T-helper 1 cell treated with Interleukin-12 subunit alpha and Interleukin-12 subunit beta and Interleukin-4 antibody, amounts not matched to agents 30 ng/mL and 1 ng/mL, for 36 hours (primary cell): ENCODE data around the gene PDCD1. TPM values are rescaled to one million over a fixed set of nuclear protein-coding genes. Genes with fewer than 3 reads are reported as not detected.

Source experiments
- intact Hi-C: fragments of 100-400 bp; cut with micrococcal nuclease; formaldehyde crosslinking; loops from one replicate; pipeline ENCODE4 v1.15.1; 2024
- total RNA-seq: library from RNA; stranded (reverse); gene quantifications from 2 replicates; pipeline ENCODE4 v1.2.3, GENCODE V29; 2022

The PDCD1 gene
- total RNA-seq, 1 donor from 2014 or later = 7.8 TPM

GRCh38 chr2:241865957-241866789, 7.5 kb upstream of the PDCD1 start:
- intact Hi-C loops = loop anchor here (10.0 kb wide), 1 partner anchor 421 kb away; no protein-coding TSS in a partner anchor

- intact Hi-C loops = loop anchor here (10.0 kb wide), 1 partner anchor 421 kb away; no protein-coding TSS in a partner anchor
Measured at GRCh38 chr2:241865416-241865956, 6.8 kb upstream of the PDCD1 start.

- intact Hi-C loops = loop anchor here (10.0 kb wide), 1 partner anchor 420 kb away; no protein-coding TSS in a partner anchor
Measured at GRCh38 chr2:241864850-241865213, 6.1 kb upstream of the PDCD1 start.

- intact Hi-C loops = loop anchor here (10.0 kb wide), 1 partner anchor 420 kb away; no protein-coding TSS in a partner anchor
Measured at GRCh38 chr2:241864168-241864849, 5.6 kb upstream of the PDCD1 start.

- intact Hi-C loops = loop anchor here (10.0 kb wide), 1 partner anchor 419 kb away; no protein-coding TSS in a partner anchor
Measured at GRCh38 chr2:241863536-241863954, 4.9 kb upstream of the PDCD1 start.

GRCh38 chr2:241862775-241863535, 4.3 kb upstream of the PDCD1 start:
- intact Hi-C loops = loop anchor here (10.0 kb wide), 1 partner anchor 418 kb away; no protein-coding TSS in a partner anchor

- intact Hi-C loops = loop anchor here (10.0 kb wide), 1 partner anchor 417 kb away; no protein-coding TSS in a partner anchor
Measured at GRCh38 chr2:241862093-241862492, 3.4 kb upstream of the PDCD1 start.

- intact Hi-C loops = loop anchor here (10.0 kb wide), 1 partner anchor 416 kb away; no protein-coding TSS in a partner anchor
Measured at GRCh38 chr2:241861264-241861663, 2.6 kb upstream of the PDCD1 start.

- intact Hi-C loops = loop anchor here (10.0 kb wide), 1 partner anchor 416 kb away; no protein-coding TSS in a partner anchor
Measured at GRCh38 chr2:241860184-241861078, 1.7 kb upstream of the PDCD1 start.

GRCh38 chr2:241859436-241860183, 916 bp upstream of the PDCD1 start:
- intact Hi-C loops = loop anchor here (1.0 to 10.0 kb wide), 4 partner anchors 13 to 415 kb away; partner anchors contain the start of gene ING5

GRCh38 chr2:241859017-241859435, 332 bp upstream of the PDCD1 start:
- intact Hi-C loops = loop anchor here (1.0 to 5.0 kb wide), 3 partner anchors 13 to 157 kb away; partner anchors contain the start of gene ING5

GRCh38 chr2:241857572-241858121, 1.0 kb downstream of the PDCD1 start:
- intact Hi-C loops = loop anchor here (1.0 to 5.0 kb wide), 3 partner anchors 24 to 155 kb away; partner anchors contain the start of gene ING5

GRCh38 chr2:241857041-241857541, 1.6 kb downstream of the PDCD1 start:
- intact Hi-C loops = loop anchor here (5.0 kb wide), 2 partner anchors 55 to 155 kb away; partner anchors contain the start of gene ING5

- intact Hi-C loops = loop anchor here (5.0 kb wide), 2 partner anchors 54 to 154 kb away; partner anchors contain the start of gene ING5
Measured at GRCh38 chr2:241855888-241856422, 2.7 kb downstream of the PDCD1 start.

- intact Hi-C loops = loop anchor here (5.0 kb wide), 2 partner anchors 53 to 153 kb away; partner anchors contain the start of gene ING5
Measured at GRCh38 chr2:241855245-241855887, 3.3 kb downstream of the PDCD1 start.

GRCh38 chr2:241854342-241855244, 4.1 kb downstream of the PDCD1 start:
- intact Hi-C loops = loop anchor here (5.0 kb wide), 2 partner anchors 52 to 152 kb away; partner anchors contain the start of gene ING5
